Stimulated activated CD4-positive, alpha-beta T cell treated with anti-CD3 and anti-CD28 coated beads, Interleukin-1b, Interleukin-23, amount 100 ng/mL, for 48 hours (primary cell): ENCODE data around the gene XRCC3.
"Not testable (repeated sequence)": the region's sequence is repeated elsewhere in the genome, so short reads cannot be mapped to it uniquely, and the experiment has no call there.

Experiments
- DNase-seq: peaks from one replicate; pipeline ENCODE4 v3.0.0-alpha.2; 2020

The XRCC3 gene

DNA sequence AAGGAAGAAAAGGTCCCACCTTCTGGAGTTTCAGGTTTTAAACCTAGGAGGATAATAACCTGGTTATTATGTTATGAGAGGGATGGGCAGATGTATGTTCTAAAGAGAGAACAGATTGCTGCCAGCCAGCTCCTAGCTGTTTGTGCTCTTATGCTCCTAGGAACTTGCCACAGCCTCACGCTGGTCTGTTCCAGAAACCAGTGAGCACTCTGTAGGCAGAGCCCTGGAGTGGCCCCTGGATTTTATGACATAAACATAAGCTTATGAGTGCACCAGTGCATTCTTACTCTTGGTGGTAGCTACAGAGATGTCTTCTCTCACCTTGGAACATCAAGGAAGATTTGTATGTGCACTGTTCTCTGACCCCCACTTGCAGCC lies 58.5 kb downstream of the XRCC3 start:
- DNase-seq = no peak

DNA sequence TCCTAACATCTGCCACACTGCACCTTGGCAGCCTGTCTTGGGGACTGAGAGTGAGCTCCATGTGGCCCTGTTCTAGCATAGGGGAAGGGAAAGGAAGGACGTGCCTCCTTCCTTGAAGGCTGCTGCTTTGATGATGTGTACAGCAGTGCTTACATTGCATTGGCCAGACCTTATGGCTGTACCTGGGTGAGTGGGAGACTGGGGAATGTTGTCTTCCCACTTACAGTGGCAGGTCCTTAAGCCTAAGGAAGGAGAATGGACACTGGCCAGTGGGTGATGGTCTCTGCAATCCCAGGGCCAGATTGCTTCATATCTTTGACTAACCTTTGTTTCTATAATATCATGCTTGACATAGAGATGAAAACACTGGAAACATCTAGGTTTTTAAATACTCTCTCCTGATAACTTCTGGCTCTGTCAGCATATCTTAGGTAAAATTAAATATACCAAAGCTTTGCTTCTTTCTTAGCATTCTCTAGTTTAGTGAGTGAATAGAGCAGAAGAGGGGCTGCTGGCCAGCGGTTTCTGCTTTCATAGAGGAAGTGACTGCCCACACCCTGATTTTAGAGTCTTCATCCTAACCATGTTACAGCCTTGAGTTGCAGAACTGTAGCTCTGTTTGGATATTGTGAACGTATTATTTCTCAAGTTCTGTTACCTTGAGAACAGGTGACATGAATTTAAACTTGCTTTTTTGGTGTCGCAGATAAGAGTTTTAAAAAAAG lies 59.1 kb downstream of the XRCC3 start:
- DNase-seq = no peak

DNA sequence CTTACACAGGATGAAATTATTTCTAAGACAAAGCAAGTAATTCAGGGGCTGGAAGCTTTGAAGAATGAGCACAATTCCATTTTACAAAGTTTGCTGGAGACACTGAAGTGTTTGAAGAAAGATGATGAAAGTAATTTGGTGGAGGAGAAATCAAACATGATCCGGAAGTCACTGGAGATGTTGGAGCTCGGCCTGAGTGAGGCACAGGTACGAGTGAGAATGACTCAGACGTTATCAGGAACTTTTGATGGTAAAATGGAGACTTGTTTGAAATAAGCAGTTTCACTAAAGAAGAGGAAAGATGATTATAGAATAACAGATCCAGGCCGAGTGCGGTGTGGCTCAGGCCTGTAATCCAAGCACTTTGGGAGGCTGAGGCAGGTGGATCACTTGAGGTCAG lies 60.6 kb downstream of the XRCC3 start:
- DNase-seq = no peak

DNA sequence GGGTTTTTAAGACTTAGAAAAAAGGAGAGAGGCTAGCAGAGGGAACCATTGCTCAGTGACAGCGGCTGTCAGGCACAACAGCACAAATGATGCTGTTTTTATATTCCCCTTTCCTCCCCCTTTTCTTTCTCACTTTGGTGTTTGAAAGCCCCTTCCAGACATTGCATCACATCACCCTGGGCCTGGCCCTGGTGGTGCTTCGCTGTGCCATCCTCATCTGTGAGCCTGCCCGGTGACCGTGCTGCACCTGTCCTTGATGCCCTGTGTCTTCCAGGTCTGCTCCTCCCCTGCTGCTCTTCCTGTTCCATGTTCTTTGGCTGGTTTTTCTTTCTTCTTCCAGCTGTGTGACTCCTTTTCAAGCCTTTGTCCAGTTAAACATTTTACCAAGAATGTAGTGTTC lies 61.4 kb downstream of the XRCC3 start:
- DNase-seq = no peak

DNA sequence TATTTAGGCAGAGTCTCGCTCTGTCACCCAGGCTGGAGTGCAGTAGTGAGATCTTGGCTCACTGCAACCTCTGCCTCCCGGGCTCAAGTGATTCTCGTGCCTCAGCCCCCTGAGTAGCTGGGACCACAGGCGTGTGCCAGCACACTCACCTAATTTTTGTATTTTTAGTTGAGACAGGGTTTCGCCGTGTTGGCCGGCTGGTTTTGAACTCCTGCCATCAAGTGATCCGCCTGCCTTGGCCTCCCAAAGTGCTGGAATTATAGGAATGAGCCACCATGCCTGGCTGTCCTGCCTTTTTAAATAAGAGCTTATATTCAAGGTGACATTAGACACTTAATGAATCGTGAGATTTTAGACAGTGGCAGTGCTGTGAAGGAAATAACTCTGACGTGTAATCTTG lies 61.9 kb downstream of the XRCC3 start:
- not testable (repeated sequence) for DNase-seq

DNA sequence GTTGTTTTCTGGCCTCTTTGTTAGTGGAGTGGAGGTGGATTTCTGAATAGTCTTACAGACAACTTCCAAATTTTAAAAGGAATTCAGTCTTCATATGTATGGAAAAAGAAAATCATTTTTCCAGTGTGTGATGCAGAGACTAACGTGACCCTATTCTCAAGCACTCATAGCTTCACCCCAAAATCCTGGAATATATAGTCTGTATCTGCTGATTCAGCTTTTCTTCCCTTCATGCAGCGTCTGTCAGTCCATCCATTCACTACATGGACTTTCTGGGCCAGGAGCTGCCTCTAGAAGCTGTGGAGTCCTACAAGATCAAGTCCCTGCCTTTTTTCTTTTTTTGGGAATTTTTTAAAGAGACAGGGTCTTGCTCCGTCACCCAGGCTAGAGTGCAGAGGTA lies 62.4 kb downstream of the XRCC3 start:
- DNase-seq = no peak

DNA sequence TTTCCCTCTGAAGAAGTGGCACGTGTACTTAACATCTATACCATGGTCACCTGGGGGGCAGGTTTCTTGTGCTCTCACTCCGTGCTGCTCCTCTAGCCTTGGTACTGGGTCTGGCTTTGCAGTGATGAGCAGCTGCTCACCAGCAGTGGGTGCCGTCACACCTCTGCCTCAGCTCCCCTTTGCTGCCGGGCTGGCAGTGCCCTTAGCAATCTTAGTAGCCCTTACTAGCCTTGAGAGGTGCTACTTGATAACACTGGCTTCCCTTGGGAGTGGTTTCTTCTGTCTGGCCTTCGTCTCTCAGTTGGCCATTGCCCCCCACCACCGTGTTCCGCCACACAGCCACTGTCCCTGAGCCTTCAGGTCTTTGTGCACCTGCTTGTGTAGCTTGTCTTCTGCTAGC lies 63.7 kb downstream of the XRCC3 start:
- DNase-seq = no peak

DNA sequence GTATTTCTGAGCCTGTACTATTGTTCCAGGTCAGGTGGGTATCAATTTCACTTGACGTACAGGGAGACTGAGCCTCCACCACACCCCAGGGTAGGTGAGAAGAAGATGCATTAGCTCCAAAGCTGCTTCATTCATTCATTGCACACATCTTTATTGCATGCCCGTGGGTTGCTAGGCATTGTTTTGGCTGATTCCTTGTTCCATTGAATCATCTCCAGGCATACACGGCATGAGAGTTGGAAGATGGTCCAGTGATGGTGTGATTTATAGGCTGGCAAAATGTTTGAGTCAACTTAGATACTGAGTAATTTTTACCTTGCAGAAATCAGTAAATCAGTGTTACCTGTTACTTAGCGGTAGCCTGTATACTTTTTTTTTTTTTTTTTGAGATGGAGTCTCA lies 65.0 kb downstream of the XRCC3 start:
- DNase-seq = no peak

DNA sequence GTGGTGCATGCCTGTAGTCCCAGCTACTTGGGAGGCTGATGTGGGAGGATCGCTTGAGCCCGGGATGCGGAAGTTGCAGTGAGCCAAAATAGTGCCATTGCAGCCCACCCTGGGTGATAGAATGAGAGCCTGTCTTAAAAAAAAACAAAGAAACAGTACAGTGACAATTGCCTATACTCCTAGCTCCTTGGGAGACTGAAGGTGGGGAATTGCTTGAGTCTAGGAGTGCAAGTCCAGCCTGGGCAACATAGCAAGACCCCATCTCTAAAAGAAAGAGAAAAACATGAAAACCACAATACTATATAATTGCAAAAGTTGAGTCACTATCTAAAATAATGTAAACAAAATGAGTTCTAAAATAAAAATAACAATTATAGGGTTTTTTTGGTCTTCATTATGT lies 66.2 kb downstream of the XRCC3 start:
- no peak for DNase-seq
